HCT116 (cell line): ENCODE data around the gene SMG5. TPM values are rescaled to one million over a fixed set of nuclear protein-coding genes. Genes with fewer than 3 reads are reported as not detected.

ENCODE experiments used
- ATAC-seq: fragments of 200-7000 bp; cut with Tn5 transposase; 2 replicates; pipeline ENCODE4 v1.9.1; 2020; ENCODE audit warnings: mild to moderate bottlenecking, moderate library complexity
- BruUV-seq: library from RNA; stranded (reverse); fragments of 400-500 nt; replicated peaks from 2 replicates; lab custom pipeline; 2021; lab: Mats Ljungman, UMichigan
- CTCF ChIA-PET: fragments of 300-600 bp; sonication (Branson Sonifier 250); formaldehyde crosslinking; loops from one replicate; lab custom pipeline; 2021; ENCODE audit warnings: antibody characterized with exemption; lab: Charles Lee
- POLR2A ChIA-PET: fragments of 300-600, 350-600 bp; sonication (Branson Sonifier 250); formaldehyde crosslinking; loops from one replicate; lab custom pipeline; 2021; ENCODE audit warnings: antibody characterized with exemption; lab: Charles Lee
- RAD21 ChIA-PET, 2 experiments: fragments of 300-600 bp; sonication (Branson Sonifier 250); formaldehyde crosslinking; loops; one replicate each; lab custom pipeline; 2023; ENCODE audit warnings: low total read pairs in 2 of 2; ENCODE audit not compliant: uncharacterized antibody in 2 of 2, unreplicated experiment in 2 of 2, low non-redundant PET in 1 of 2; lab: Charles Lee
- DNase-seq: peaks from one replicate; pipeline ENCODE4 v3.0.0-alpha.2; 2010; ENCODE audit warnings: low read depth, low spot score
- H2AFZ ChIP-seq: fragments of 200-600 bp; shearing (Covaris generic), sonication (generic); 2 replicates; pipeline ENCODE4 v1.6.1; 2017; ENCODE audit warnings: low read depth, mixed run types, mixed read lengths, antibody characterized with exemption, low read length; ENCODE audit not compliant: poor library complexity, severe bottlenecking
- H3K27ac ChIP-seq: 2 replicates; pipeline ENCODE4 v1.5.1; 2012; ENCODE audit warnings: low read depth, low read length
- H3K27me3 ChIP-seq: fragments of 200-600 bp; sonication (generic); 2 replicates; pipeline ENCODE4 v1.6.1; 2016; ENCODE audit warnings: mixed run types, low read length, mixed read lengths; ENCODE audit not compliant: insufficient read depth
- H3K36me3 ChIP-seq, 2 experiments: fragments of 200-500 bp in 1 of 2; fragments of 200-600 bp in 1 of 2; sonication (Bioruptor generic) in 1 of 2; sonication (generic) in 1 of 2; 2 replicates each; pipeline versions ENCODE4 v1.5.1 to v1.6.1; 2014 to 2016; ENCODE audit warnings: low read length in 2 of 2, inconsistent platforms in 1 of 2, mixed read lengths in 1 of 2, mixed run types in 1 of 2; ENCODE audit not compliant: insufficient read depth in 2 of 2, control insufficient read depth in 1 of 2
- H3K4me1 ChIP-seq, 2 experiments: fragments of 200-600 bp in 1 of 2; sonication (generic) in 1 of 2; 2 replicates each; pipeline versions ENCODE4 v1.5.1 to v1.6.1; 2012 to 2017; ENCODE audit warnings: low read length in 2 of 2, inconsistent platforms in 1 of 2, mild to moderate bottlenecking in 1 of 2, mixed read lengths in 1 of 2, mixed run types in 1 of 2, moderate library complexity in 1 of 2; ENCODE audit not compliant: insufficient read depth in 2 of 2, control insufficient read depth in 1 of 2
- H3K4me2 ChIP-seq: fragments of 200-600 bp; sonication (generic); 2 replicates; pipeline ENCODE4 v1.6.1; 2017; ENCODE audit warnings: mixed run types, low read length, mixed read lengths
- H3K4me3 ChIP-seq, 2 experiments: fragments of 200-600 bp in 1 of 2; sonication (generic) in 1 of 2; replicated peaks in 1 of 2; 2 replicates each; pipeline ENCODE4 v1.5.1; 2011 to 2016; ENCODE audit warnings: low read length in 2 of 2, control low read depth in 1 of 2, low read depth in 1 of 2, mild to moderate bottlenecking in 1 of 2, mixed read lengths in 1 of 2, mixed run types in 1 of 2
- H3K79me2 ChIP-seq: fragments of 200-600 bp; sonication (generic); 2 replicates; pipeline ENCODE4 v1.6.1; 2017; ENCODE audit warnings: mild to moderate bottlenecking, mixed run types, low read length, moderate library complexity, mixed read lengths; ENCODE audit not compliant: insufficient read depth
- H3K9ac ChIP-seq: fragments of 200-600 bp; sonication (generic); 2 replicates; pipeline ENCODE4 v1.6.1; 2016; ENCODE audit warnings: low read length, mixed read lengths
- H3K9me2 ChIP-seq: fragments of 200-600 bp; sonication (generic), shearing (Covaris generic); 2 replicates; pipeline ENCODE4 v1.6.1; 2017; ENCODE audit warnings: mixed run types, mild to moderate bottlenecking, moderate library complexity; ENCODE audit not compliant: insufficient read depth
- H3K9me3 ChIP-seq, 2 experiments: fragments of 200-500 bp in 1 of 2; fragments of 200-600 bp in 1 of 2; sonication (Bioruptor generic) in 1 of 2; sonication (generic) in 1 of 2; 2 replicates each; pipeline ENCODE4 v1.6.1; 2014 to 2017; ENCODE audit warnings: low read length in 2 of 2, mixed read lengths in 2 of 2, inconsistent platforms in 1 of 2, low read depth in 1 of 2, mild to moderate bottlenecking in 1 of 2, mixed run types in 1 of 2, moderate library complexity in 1 of 2; ENCODE audit not compliant: control insufficient read depth in 1 of 2, insufficient read depth in 1 of 2
- H4K20me1 ChIP-seq: fragments of 200-600 bp; sonication (generic), shearing (Covaris generic); 2 replicates; pipeline ENCODE4 v1.6.1; 2017; ENCODE audit warnings: mixed run types, mild to moderate bottlenecking, moderate library complexity; ENCODE audit not compliant: insufficient read depth
- ATF3 ChIP-seq: IDR thresholded peaks from 2 replicates; pipeline ENCODE4 v1.6.1; 2012
- CEBPB ChIP-seq: IDR thresholded peaks from 2 replicates; pipeline ENCODE4 v1.6.1; 2012; ENCODE audit warnings: low read depth
- EGR1 ChIP-seq: IDR thresholded peaks from 2 replicates; pipeline ENCODE4 v1.6.1; 2012; ENCODE audit warnings: low read depth
- ELF1 ChIP-seq: IDR thresholded peaks from 2 replicates; pipeline ENCODE4 v1.6.1; 2012; ENCODE audit warnings: low read depth, borderline replicate concordance
- FOSL1 ChIP-seq: IDR thresholded peaks from 2 replicates; pipeline ENCODE4 v1.6.1; 2012; ENCODE audit warnings: low read depth
- JUND ChIP-seq: IDR thresholded peaks from 2 replicates; pipeline ENCODE4 v1.6.1; 2012
- POLR2AphosphoS5 ChIP-seq: IDR thresholded peaks from 2 replicates; pipeline ENCODE4 v1.6.1; 2011; ENCODE audit warnings: mild to moderate bottlenecking, low read depth, low read length, moderate library complexity
- SIN3A ChIP-seq: IDR thresholded peaks from 2 replicates; pipeline ENCODE4 v1.6.1; 2012; ENCODE audit warnings: low read depth
- TCF7L2 ChIP-seq: IDR thresholded peaks from 2 replicates; pipeline ENCODE4 v1.7.0; 2011; ENCODE audit warnings: borderline replicate concordance, inconsistent platforms; ENCODE audit not compliant: insufficient read depth, insufficient read length; ENCODE audit errors: extremely low read depth
- ZBTB33 ChIP-seq: IDR thresholded peaks from 2 replicates; pipeline ENCODE4 v1.6.1; 2011; ENCODE audit warnings: mild to moderate bottlenecking, low read length, moderate library complexity; ENCODE audit not compliant: insufficient replicate concordance; ENCODE audit errors: extremely low read depth
- ZFX ChIP-seq: fragments of 450-650 bp; IDR thresholded peaks from 2 replicates; pipeline ENCODE4 v1.6.1; 2017
- intact Hi-C: fragments of 100-400 bp; cut with micrococcal nuclease; formaldehyde crosslinking; loops from 2 replicates; pipeline ENCODE4 v1.10.0; 2022
- total RNA-seq: library from RNA; stranded (reverse); gene quantifications from one replicate; pipeline ENCODE4 v1.2.1, GENCODE V29; 2021; ENCODE audit not compliant: unreplicated experiment

The SMG5 gene
- total RNA-seq, 1 experiment from 2014 or later, result 75.2 TPM

- ChIA-PET CTCF (no interaction called here), POLR2A (no interaction called here)
- DNase-seq, result no peak
- no peaks in the 10 kb centered on the region for H3K27me3 ChIP-seq
- peak; percentile 79 for ATAC-seq
- H4K20me1 ChIP-seq, result no peaks in the 10 kb centered on the region; the same call in 1 of the 2 replicates
- no peak overlapping the region for H3K4me3 ChIP-seq
- 0 out of 2 replicates have a peak, but pooled peaks have one; percentile 16 for TF ChIP-seq JUND
- peak; percentile 84 for TF ChIP-seq FOSL1
- TF ChIP-seq SIN3A, result peak; percentile 26; the same call in 1 of the 2 replicates
- no peak for TF ChIP-seq ATF3
- TF ChIP-seq POLR2AphosphoS5, result no peak
- TF ChIP-seq, all 23 proteins: peak for 3
- RAD21 ChIA-PET, result no interaction called here
- Histone ChIP-seq H2AFZ (no peak overlapping the region), H3K9me2 (no peaks in the 10 kb centered on the region), H3K79me2 (peaks cover 11% of the 10 kb centered on the region; the same call in 1 of the 2 replicates), H3K27ac (0 out of 2 replicates have a peak overlapping the region, but pooled peaks have one; percentile 10), H3K4me2 (peak overlapping the region; percentile 43; the same call in 1 of the 2 replicates), H3K36me3 (peaks cover 71 to 83% of the 10 kb centered on the region in 2 experiments), H3K4me1 (peaks cover 0 to 16% of the 10 kb centered on the region in 2 experiments; a peak in 2 of 4 replicates), H3K9ac (no peak overlapping the region), H3K9me3 (no peaks in the 10 kb centered on the region)
- intact Hi-C loops, result no loop called here
- BruUV-seq, result no TSS peak
These were observed 20.0 kb downstream of the SMG5 start for GRCh38 chr1:156262461-156263287.

DNA sequence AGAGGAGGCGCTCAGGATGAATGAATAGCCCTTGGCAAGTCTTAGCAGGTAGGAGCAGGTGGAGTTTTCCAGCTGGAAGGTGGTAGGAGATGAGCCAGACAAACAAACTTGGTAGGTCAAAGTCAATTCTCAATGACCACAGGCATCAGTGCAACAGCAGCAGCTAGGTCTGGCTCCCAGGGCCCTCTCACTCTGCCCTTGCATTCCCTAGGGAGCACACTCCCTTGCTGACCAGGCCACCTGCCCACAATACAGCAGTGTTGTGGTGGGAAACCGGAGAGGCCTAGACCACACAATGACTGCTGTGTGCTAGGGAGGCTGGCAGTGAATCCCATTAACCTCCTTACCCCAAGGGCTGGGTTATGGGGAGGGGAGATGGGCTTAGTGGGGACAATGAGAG, 21.7 kb downstream of the SMG5 start:
- no peak overlapping the region for H3K4me2 ChIP-seq
- H3K9ac ChIP-seq, result no peak overlapping the region
- intact Hi-C loops, result no loop called here
- ATAC-seq, result no peak
- peaks cover 11% of the 10 kb centered on the region; the same call in 1 of the 2 replicates for H3K79me2 ChIP-seq
- ChIA-PET CTCF (no interaction called here), RAD21 (no interaction called here), POLR2A (no interaction called here)
- H2AFZ ChIP-seq, result no peak overlapping the region
- H3K4me1 ChIP-seq, result peaks cover 0 to 16% of the 10 kb centered on the region in 2 experiments; a peak in 2 of 4 replicates
- no peaks in the 10 kb centered on the region for H3K9me3 ChIP-seq
- no peak overlapping the region for H3K4me3 ChIP-seq
- no peaks in the 10 kb centered on the region for H3K27me3 ChIP-seq
- TF ChIP-seq ZFX (no peak), ELF1 (no peak), TCF7L2 (no peak), ATF3 (no peak), FOSL1 (no peak), CEBPB (no peak), EGR1 (no peak), SIN3A (no peak), ZBTB33 (no peak)
- no TSS peak for BruUV-seq
- H3K27ac ChIP-seq, result no peak overlapping the region
- H3K9me2 ChIP-seq, result no peaks in the 10 kb centered on the region
- DNase-seq, result no peak
- no peaks in the 10 kb centered on the region; the same call in 1 of the 2 replicates for H4K20me1 ChIP-seq
- peaks cover 68 to 73% of the 10 kb centered on the region in 2 experiments for H3K36me3 ChIP-seq
